IMR-90 (cell line): ENCODE data around the gene HDGFL2. TPM values are rescaled to one million over a fixed set of nuclear protein-coding genes. Genes with fewer than 3 reads are reported as not detected.
A peak's percentile ranks its signal among the peaks of the same experiment; 100 is the strongest.

Experiments used
- ATAC-seq: fragments of 200-7000 bp; cut with Tn5 transposase; 2 replicates; pipeline ENCODE4 v1.9.1; 2020; ENCODE audit warnings: low read depth, mild to moderate bottlenecking, moderate library complexity
- BruUV-seq: library from RNA; stranded (reverse); fragments of 400-500 nt; replicated peaks from 2 replicates; lab custom pipeline; 2021; lab: Mats Ljungman, UMichigan
- CTCF ChIA-PET: fragments of 300-600 bp; formaldehyde crosslinking; extraction: SDS; loops from one replicate; lab custom pipeline; 2021; ENCODE audit warnings: antibody characterized with exemption; lab: Yijun Ruan, JAX
- POLR2A ChIA-PET: fragments of 300-600 bp; sonication (Branson Sonifier 250); formaldehyde crosslinking; loops from one replicate; lab custom pipeline; 2022; ENCODE audit warnings: antibody characterized with exemption; ENCODE audit not compliant: unreplicated experiment; lab: Charles Lee
- DNase-seq: peaks from one replicate; pipeline ENCODE4 v3.0.0; 2013
- H2AFZ ChIP-seq: replicated peaks from 2 replicates; pipeline ENCODE3; 2013; ENCODE audit warnings: low read length, mild to moderate bottlenecking; ENCODE audit not compliant: poor library complexity
- H2AK5ac ChIP-seq: 2 replicates; pipeline ENCODE4 v1.6.1; 2013; ENCODE audit warnings: low read depth, low read length, inconsistent platforms
- H2AK9ac ChIP-seq: replicated peaks from 2 replicates; pipeline ENCODE3; 2013; ENCODE audit warnings: mild to moderate bottlenecking, low read depth, low read length, moderate library complexity; ENCODE audit not compliant: poor library complexity
- H2BK120ac ChIP-seq: 2 replicates; pipeline ENCODE4 v1.6.1; 2013; ENCODE audit warnings: low read depth, low read length, inconsistent platforms
- H2BK15ac ChIP-seq: 3 replicates; pipeline ENCODE4 v1.6.1; 2013; ENCODE audit warnings: low read depth, low read length, inconsistent platforms
- H2BK20ac ChIP-seq: 2 replicates; pipeline ENCODE4 v1.6.1; 2013; ENCODE audit warnings: low read depth, mild to moderate bottlenecking, inconsistent platforms, low read length, moderate library complexity
- H2BK5ac ChIP-seq: 2 replicates; pipeline ENCODE4 v1.6.1; 2013; ENCODE audit warnings: mild to moderate bottlenecking, low read depth, low read length, inconsistent platforms; ENCODE audit not compliant: poor library complexity, severe bottlenecking
- H3K14ac ChIP-seq: replicated peaks from 2 replicates; pipeline ENCODE4 v1.6.1; 2013; ENCODE audit warnings: low read depth, low read length, inconsistent platforms
- H3K18ac ChIP-seq: 2 replicates; pipeline ENCODE4 v1.6.1; 2013; ENCODE audit warnings: low read depth, low read length, control low read depth
- H3K23ac ChIP-seq: 2 replicates; pipeline ENCODE4 v1.6.1; 2013; ENCODE audit warnings: low read depth, low read length, inconsistent platforms
- H3K27ac ChIP-seq: 2 replicates; pipeline ENCODE4 v1.5.1; 2013; ENCODE audit warnings: mild to moderate bottlenecking, control low read depth, low read length; ENCODE audit not compliant: insufficient read depth
- H3K27me3 ChIP-seq: 2 replicates; pipeline ENCODE4 v1.6.1; 2013; ENCODE audit warnings: low read length; ENCODE audit not compliant: control insufficient read depth, insufficient read depth
- H3K36me3 ChIP-seq: 2 replicates; pipeline ENCODE4 v1.6.1; 2013; ENCODE audit warnings: low read length, mixed read lengths; ENCODE audit not compliant: control insufficient read depth, insufficient read depth
- H3K4ac ChIP-seq: 2 replicates; pipeline ENCODE4 v1.6.1; 2013; ENCODE audit warnings: low read depth, low read length, inconsistent platforms
- H3K4me1 ChIP-seq: 2 replicates; pipeline ENCODE4 v1.6.1; 2013; ENCODE audit warnings: low read length, mixed read lengths; ENCODE audit not compliant: control insufficient read depth, insufficient read depth
- H3K4me2 ChIP-seq: 2 replicates; pipeline ENCODE4 v1.6.1; 2013; ENCODE audit warnings: low read depth, mild to moderate bottlenecking, control low read depth, low read length, moderate library complexity
- H3K4me3 ChIP-seq: 2 replicates; pipeline ENCODE4 v1.5.1; 2013; ENCODE audit warnings: low read depth, mild to moderate bottlenecking, control low read depth, low read length, moderate library complexity; ENCODE audit not compliant: insufficient read depth
- H3K56ac ChIP-seq: 2 replicates; pipeline ENCODE4 v1.6.1; 2013; ENCODE audit warnings: low read length, inconsistent platforms; ENCODE audit not compliant: insufficient read depth; ENCODE audit errors: extremely low read depth
- H3K79me1 ChIP-seq, 2 experiments: 2 replicates each; pipeline ENCODE4 v1.6.1; 2013; ENCODE audit warnings: low read length in 2 of 2, inconsistent platforms in 1 of 2, low read depth in 1 of 2
- H3K9ac ChIP-seq: 2 replicates; pipeline ENCODE4 v1.6.1; 2013; ENCODE audit warnings: low read depth, low read length, control low read depth
- H3K9me1 ChIP-seq: 2 replicates; pipeline ENCODE4 v1.6.1; 2013; ENCODE audit warnings: low read length, inconsistent platforms; ENCODE audit not compliant: insufficient read depth
- H3K9me3 ChIP-seq: 2 replicates; pipeline ENCODE4 v1.6.1; 2013; ENCODE audit warnings: low read length; ENCODE audit not compliant: control insufficient read depth, insufficient read depth
- H4K20me1 ChIP-seq: 2 replicates; pipeline ENCODE4 v1.6.1; 2013; ENCODE audit warnings: low read length, inconsistent platforms; ENCODE audit not compliant: insufficient read depth
- H4K5ac ChIP-seq: 2 replicates; pipeline ENCODE4 v1.6.1; 2013; ENCODE audit warnings: mild to moderate bottlenecking, low read depth, low read length, control low read depth
- H4K8ac ChIP-seq, 2 experiments: 2 replicates each; pipeline ENCODE4 v1.6.1; 2013; ENCODE audit warnings: low read depth in 2 of 2, low read length in 2 of 2, control low read depth in 1 of 2, inconsistent platforms in 1 of 2
- H4K91ac ChIP-seq: 2 replicates; pipeline ENCODE4 v1.6.1; 2013; ENCODE audit warnings: low read depth, low read length, inconsistent platforms; ENCODE audit not compliant: insufficient read depth
- BHLHE40 ChIP-seq: fragments of 150-350 bp; IDR thresholded peaks from 2 replicates; pipeline ENCODE4 v1.6.1; 2016; ENCODE audit warnings: mild to moderate bottlenecking, low read depth, low read length
- CEBPB ChIP-seq: IDR thresholded peaks from 2 replicates; pipeline ENCODE4 v1.6.1; 2012; ENCODE audit warnings: low read depth, low read length, improper control_type of control experiment
- FOS ChIP-seq: fragments of 150-350 bp; IDR thresholded peaks from 2 replicates; pipeline ENCODE4 v1.6.1; 2016; ENCODE audit warnings: low read depth, low read length
- MAFK ChIP-seq: IDR thresholded peaks from 2 replicates; pipeline ENCODE4 v1.6.1; 2012; ENCODE audit warnings: low read depth, low read length, improper control_type of control experiment
- MAZ ChIP-seq: IDR thresholded peaks from 2 replicates; pipeline ENCODE4 v1.6.1; 2012; ENCODE audit warnings: low read depth, mild to moderate bottlenecking, low read length, improper control_type of control experiment, moderate library complexity, borderline replicate concordance
- MXI1 ChIP-seq: IDR thresholded peaks from 2 replicates; pipeline ENCODE4 v1.6.1; 2012; ENCODE audit warnings: low read depth, mild to moderate bottlenecking, low read length, moderate library complexity, borderline replicate concordance
- POLR2A ChIP-seq: IDR thresholded peaks from 2 replicates; pipeline ENCODE4 v1.6.1; 2012; ENCODE audit warnings: mild to moderate bottlenecking, low read depth, low read length
- RAD21 ChIP-seq: IDR thresholded peaks from 2 replicates; pipeline ENCODE4 v1.6.1; 2012; ENCODE audit warnings: low read length, improper control_type of control experiment
- RCOR1 ChIP-seq: IDR thresholded peaks from 2 replicates; pipeline ENCODE4 v1.6.1; 2012; ENCODE audit warnings: mild to moderate bottlenecking, low read length, improper control_type of control experiment; ENCODE audit not compliant: insufficient replicate concordance
- RFX5 ChIP-seq: IDR thresholded peaks from 2 replicates; pipeline ENCODE4 v1.8.0; 2012; ENCODE audit warnings: low read depth, mild to moderate bottlenecking, low read length, moderate library complexity
- SMC3 ChIP-seq: fragments of 150-350 bp; IDR thresholded peaks from 2 replicates; pipeline ENCODE4 v1.6.1; 2016; ENCODE audit warnings: low read depth, mild to moderate bottlenecking, antibody characterized with exemption, low read length, moderate library complexity
- USF2 ChIP-seq: fragments of 150-350 bp; IDR thresholded peaks from 2 replicates; pipeline ENCODE4 v1.6.1; 2017; ENCODE audit warnings: mild to moderate bottlenecking, antibody characterized with exemption, low read length, low read depth
- WGBS, 2 experiments: methylation state at CpG; one replicate each; pipeline versions ENCODE4 v1.1.5 to v1.1.7; 2013; ENCODE audit warnings: missing lambda C conversion rate in 2 of 2; ENCODE audit not compliant: insufficient read length in 1 of 2; ENCODE audit errors: extremely low coverage in 2 of 2; 5-methylcytosine and 5-hydroxymethylcytosine counted together
- dilution Hi-C: fragments of 300-500 bp; cut with HindIII; formaldehyde crosslinking; loops from one replicate; pipeline ENCODE4 v1.14.3; 2018; ENCODE audit warnings: low sequenced_read_pairs; ENCODE audit not compliant: unreplicated experiment
- in situ Hi-C: fragments of 300-500 bp; cut with MboI; formaldehyde crosslinking; loops from 3 replicates; pipeline ENCODE4 v1.14.3; 2019; ENCODE audit warnings: low sequenced_read_pairs, inconsistent platforms, mixed read lengths
- intact Hi-C: fragments of 100-400 bp; cut with micrococcal nuclease; formaldehyde crosslinking; loops from 2 replicates; pipeline ENCODE4 v1.10.0; 2022
- polyA plus RNA-seq, 3 experiments: library from polyadenylated mRNA; depleted of rRNA; stranded (reverse); fragments of >200 nt; gene quantifications; 2 replicates each; pipeline ENCODE4 v1.2.3, GENCODE V29; 2012; ENCODE audit warnings: low replicate concordance in 1 of 3
- total RNA-seq: library from RNA; depleted of rRNA; stranded (reverse); fragments of >200 nt; gene quantifications from 2 replicates; pipeline ENCODE4 v1.2.3, GENCODE V29; 2012
- TF ChIP-seq, protein P1 (sequence below): conservative IDR thresholded peaks from 2 replicates; pipeline ENCODE4 v1.5.1; 2012; ENCODE audit warnings: mild to moderate bottlenecking, low read depth, low read length, improper control_type of control experiment
- TF ChIP-seq, protein P2 (sequence below): fragments of 150-350 bp; IDR thresholded peaks from 2 replicates; pipeline ENCODE4 v1.6.1; 2016; ENCODE audit warnings: low read depth, mild to moderate bottlenecking, low read length, moderate library complexity, borderline replicate concordance

HDGFL2 gene
- total and polyA plus RNA-seq, 2 of the 4 experiments (the other 2 are of a cell fraction) = 35.8 to 48.5 TPM

DNA sequence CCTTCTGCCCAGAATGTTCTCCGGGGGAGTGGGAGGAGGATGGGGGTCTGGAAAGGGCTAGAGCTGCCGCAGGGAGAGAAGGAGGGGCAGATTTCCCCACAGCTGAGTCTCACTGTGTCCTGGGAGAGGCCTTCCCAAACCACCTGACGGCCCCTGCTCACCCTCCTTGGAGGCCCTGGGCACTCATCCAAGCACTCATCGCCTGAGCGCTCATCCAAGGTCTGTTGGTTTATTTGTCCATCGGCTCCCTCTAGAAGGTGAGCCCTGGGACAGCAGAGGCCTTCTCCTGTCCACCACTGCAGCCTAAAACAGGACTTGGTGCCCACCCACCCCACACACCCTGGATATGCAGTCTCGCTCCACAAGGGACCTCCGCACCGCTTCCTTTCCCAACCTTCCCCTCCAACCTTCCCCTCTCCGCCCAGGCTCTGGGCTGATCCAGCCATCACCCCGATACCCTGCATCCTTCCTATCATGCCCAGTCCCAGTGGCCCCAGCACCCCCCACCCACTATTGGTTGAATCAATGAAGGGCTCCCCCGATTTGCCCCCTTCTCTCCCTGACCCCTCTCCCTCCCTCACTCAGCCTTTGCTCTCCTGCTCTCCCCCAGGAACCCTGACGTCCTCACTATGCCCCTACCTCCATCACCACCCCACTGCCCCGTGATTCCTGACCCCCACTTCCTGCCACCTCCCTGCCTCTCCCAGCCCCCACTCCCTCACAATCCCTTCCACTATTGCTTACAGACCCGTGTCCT is 16.2 kb upstream of the HDGFL2 start:
- H3K4me2 ChIP-seq = peak overlapping the region; percentile 78
- H2BK5ac ChIP-seq = peak overlapping the region; percentile 77
- TF ChIP-seq FOS (no peak), POLR2A (peak; percentile 22; the same call in 1 of the 2 replicates), CEBPB (no peak), BHLHE40 (no peak), MXI1 (no peak), RFX5 (no peak), MAZ (peak; percentile 35; the same call in 1 of the 2 replicates), SMC3 (no peak), RAD21 (no peak), USF2 (peak; percentile 47; the same call in 1 of the 2 replicates), RCOR1 (no peak), MAFK (no peak)
- TF ChIP-seq, protein P1, sequence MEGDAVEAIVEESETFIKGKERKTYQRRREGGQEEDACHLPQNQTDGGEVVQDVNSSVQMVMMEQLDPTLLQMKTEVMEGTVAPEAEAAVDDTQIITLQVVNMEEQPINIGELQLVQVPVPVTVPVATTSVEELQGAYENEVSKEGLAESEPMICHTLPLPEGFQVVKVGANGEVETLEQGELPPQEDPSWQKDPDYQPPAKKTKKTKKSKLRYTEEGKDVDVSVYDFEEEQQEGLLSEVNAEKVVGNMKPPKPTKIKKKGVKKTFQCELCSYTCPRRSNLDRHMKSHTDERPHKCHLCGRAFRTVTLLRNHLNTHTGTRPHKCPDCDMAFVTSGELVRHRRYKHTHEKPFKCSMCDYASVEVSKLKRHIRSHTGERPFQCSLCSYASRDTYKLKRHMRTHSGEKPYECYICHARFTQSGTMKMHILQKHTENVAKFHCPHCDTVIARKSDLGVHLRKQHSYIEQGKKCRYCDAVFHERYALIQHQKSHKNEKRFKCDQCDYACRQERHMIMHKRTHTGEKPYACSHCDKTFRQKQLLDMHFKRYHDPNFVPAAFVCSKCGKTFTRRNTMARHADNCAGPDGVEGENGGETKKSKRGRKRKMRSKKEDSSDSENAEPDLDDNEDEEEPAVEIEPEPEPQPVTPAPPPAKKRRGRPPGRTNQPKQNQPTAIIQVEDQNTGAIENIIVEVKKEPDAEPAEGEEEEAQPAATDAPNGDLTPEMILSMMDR = 0 out of 2 replicates have a peak, but pooled peaks have one; percentile 19
- TF ChIP-seq, protein P2, sequence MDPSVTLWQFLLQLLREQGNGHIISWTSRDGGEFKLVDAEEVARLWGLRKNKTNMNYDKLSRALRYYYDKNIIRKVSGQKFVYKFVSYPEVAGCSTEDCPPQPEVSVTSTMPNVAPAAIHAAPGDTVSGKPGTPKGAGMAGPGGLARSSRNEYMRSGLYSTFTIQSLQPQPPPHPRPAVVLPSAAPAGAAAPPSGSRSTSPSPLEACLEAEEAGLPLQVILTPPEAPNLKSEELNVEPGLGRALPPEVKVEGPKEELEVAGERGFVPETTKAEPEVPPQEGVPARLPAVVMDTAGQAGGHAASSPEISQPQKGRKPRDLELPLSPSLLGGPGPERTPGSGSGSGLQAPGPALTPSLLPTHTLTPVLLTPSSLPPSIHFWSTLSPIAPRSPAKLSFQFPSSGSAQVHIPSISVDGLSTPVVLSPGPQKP = no peak

More for the DNA sequence above, 16.2 kb upstream of the HDGFL2 start:
- Histone ChIP-seq H3K9ac (peak overlapping the region; percentile 99), H3K4me3 (peak overlapping the region; percentile 97), H2BK20ac (peak overlapping the region; percentile 36; the same call in 1 of the 2 replicates), H3K9me1 (peaks cover 17% of the 10 kb centered on the region), H3K14ac (peak overlapping the region; percentile 97), H4K8ac (peak overlapping the region; percentile 96 to 98), H2BK120ac (peak overlapping the region; percentile 87), H4K20me1 (peaks cover 21% of the 10 kb centered on the region), H3K56ac (peak overlapping the region; percentile 91), H3K23ac (peak overlapping the region; percentile 97), H3K27me3 (no peaks in the 10 kb centered on the region), H2AK5ac (peak overlapping the region; percentile 99), H3K4me1 (peaks cover 12% of the 10 kb centered on the region), H3K79me1 (peaks cover 15 to 58% of the 10 kb centered on the region in 2 experiments), H3K36me3 (peaks cover 28% of the 10 kb centered on the region), H3K9me3 (no peaks in the 10 kb centered on the region), H3K18ac (peak overlapping the region; percentile 27), H2BK15ac (peak overlapping the region; percentile 24; the same call in 1 of the 3 replicates), H3K27ac (peak overlapping the region; percentile 79), H2AK9ac (peak overlapping the region; percentile 99), H4K5ac (peak overlapping the region; percentile 39), H4K91ac (peak overlapping the region; percentile 97), H3K4ac (peak overlapping the region; percentile 95), H2AFZ (peak overlapping the region; percentile 83)
- no TSS peak for BruUV-seq
- 22% methylated on average over 5 of the region's 15 CpGs; no CpG with 5 or more reads in 1 of the 2 experiments for WGBS, 2 experiments
- ATAC-seq = peak; percentile 24
- dilution Hi-C loops = no loop called here
- DNase-seq = peak; percentile 84
- intact Hi-C loops = loop anchor here (2.0 kb wide), 1 partner anchor 53 kb away; the partner anchor contains the start of gene CHAF1A
- ChIA-PET CTCF (no interaction called here), POLR2A (no interaction called here)
- in situ Hi-C loops = no loop called here
